SH-SY5Y (cell line): ENCODE results near the gene FOXP1.

ENCODE experiments used
- GATA2 ChIP-seq: IDR thresholded peaks from 2 replicates; pipeline ENCODE4 v1.6.1; 2011; ENCODE audit warnings: mild to moderate bottlenecking, low read depth, low read length
- GATA3 ChIP-seq: IDR thresholded peaks from 2 replicates; pipeline ENCODE4 v1.6.1; 2011; ENCODE audit warnings: low read depth, mild to moderate bottlenecking, low read length, moderate library complexity

FOXP1 gene

DNA sequence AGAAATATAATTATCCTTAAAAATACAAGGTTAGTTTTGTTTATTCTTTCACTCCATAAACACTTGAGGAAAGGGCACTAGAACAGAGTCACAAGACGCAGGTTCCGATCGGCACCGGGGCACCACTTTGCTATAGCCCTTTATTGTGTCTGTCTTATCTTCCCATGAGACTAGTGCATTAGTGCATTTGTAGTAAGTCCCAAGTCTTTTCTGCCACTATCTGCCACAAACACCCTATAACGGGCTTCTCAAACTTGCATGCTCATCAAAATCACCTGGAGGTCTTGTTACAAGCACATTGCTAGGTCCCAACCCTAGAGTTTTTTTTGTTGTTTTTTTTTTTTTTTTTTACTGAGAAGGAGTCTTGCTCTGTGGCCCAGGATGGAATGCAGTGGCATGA, 213.1 kb downstream of the FOXP1 start:
- TF ChIP-seq GATA3 (no peak), GATA2 (no peak)

DNA sequence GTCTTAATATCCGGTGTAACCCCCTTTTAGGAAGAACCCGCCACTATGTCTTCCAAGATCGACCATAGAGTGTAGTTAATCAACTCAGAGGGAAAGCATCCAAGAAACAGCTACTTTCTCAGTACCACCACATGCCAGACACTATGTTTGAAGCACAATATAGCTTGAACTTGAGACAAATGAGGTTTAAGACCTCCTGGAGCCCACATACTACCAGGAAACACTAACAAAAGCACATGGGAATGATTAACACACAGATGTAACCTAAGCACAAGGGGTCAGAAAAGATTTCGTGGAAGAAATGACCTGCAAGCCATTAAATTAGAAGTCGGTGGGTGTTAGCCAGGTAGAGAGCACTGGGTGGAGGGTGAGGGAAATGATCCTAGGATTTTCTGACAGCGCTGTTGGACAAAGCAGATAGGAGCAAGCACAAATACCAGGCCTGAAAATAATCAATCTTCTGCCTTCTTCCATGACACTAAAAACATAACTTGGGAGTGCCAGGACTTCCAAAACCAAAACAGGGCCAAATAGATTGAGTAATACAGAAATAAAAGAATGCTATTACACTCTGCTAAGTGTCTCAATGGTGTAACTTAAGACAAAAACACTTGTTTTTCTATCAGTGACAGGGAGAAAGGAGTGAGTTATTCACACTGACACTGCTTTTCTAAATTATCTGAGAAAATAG, 213.7 kb downstream of the FOXP1 start:
- TF ChIP-seq GATA3 (no peak), GATA2 (no peak)

- TF ChIP-seq GATA3 (no peak), GATA2 (no peak)
Measured at GRCh38 chr3:71366988-71367604, 216.4 kb downstream of the FOXP1 start.

- TF ChIP-seq GATA2 (no peak), GATA3 (no peak)
Measured at GRCh38 chr3:71361334-71361890, 222.1 kb downstream of the FOXP1 start.

DNA sequence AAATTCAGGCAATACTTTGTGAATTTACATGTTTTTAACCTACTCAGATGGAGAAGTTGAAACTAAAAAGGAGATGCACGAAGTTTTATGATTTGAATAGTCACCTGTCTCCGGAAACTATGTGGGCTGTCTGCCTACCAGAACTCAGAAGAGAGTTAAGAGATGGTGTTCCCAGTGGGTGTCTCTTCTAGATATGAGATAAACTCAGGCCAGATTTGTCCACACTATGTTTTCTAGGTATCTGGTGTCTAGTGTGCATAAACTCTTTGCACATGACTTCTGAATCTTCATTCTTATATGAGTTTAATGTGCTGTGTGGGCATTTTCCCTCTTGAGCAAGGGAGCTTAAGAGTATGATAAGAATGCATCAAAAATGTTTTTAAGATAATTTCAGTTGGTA, 222.8 kb downstream of the FOXP1 start:
- TF ChIP-seq GATA3 (no peak), GATA2 (no peak)

DNA sequence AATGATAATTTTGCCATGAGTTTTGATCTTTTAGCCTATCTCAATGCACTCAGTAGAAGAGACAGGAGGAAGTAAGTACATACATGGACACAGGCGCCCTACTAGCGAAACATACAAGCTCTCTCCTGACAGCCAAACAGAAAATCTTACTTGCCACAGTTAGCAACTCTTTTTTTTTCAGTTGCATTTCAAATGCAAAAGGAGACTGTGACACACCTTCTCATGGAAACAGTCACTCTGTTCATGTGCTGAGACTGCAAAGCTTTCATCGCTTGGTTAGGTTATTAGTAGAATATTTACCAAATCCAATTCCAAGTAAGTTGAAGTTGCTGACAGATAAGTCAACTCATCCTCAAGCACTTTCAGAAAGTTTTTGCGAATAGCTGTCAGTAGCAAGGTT, 223.3 kb downstream of the FOXP1 start:
- TF ChIP-seq GATA3 (no peak), GATA2 (no peak)

DNA sequence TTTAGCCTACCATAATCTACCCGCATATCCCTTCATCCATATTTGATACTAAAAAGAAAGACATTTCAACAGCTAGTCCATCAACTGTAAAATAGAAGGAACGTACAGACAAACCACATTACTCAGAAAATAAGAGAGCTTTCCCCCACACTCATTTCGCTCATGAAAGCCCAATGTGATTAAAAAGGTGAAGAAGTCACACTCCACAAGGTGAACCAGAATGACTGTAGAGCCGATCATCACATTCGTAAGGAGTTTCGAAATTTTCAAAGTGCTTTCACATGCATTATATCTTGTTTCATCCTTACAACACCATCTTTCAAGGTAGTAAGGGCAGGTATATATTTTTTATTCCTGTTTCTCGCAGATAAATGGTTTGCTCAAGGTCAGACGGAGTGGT, 225.3 kb downstream of the FOXP1 start:
- TF ChIP-seq GATA3 (no peak), GATA2 (no peak)

GRCh38 chr3:71356265-71356664, 227.3 kb downstream of the FOXP1 start:
- TF ChIP-seq GATA3 (no peak), GATA2 (no peak)

DNA sequence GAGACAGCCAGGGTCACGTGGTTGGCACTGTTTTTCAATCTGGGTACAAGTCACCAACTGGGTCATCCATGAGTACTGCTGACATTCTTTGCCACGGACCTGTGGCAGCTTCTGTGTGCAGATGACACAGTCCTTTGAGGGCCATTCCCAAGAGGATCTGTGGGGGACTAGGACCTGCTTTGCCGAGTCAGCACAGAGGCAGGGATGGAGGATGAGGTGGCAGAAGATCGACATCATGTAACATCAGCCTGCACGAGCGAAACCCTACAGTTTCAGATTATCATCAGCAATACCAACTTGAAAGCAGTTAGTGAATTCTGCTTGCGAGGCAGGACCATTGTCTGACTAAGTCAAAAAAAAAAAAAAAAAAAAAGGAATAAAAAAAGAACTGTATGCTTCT, 227.7 kb downstream of the FOXP1 start:
- TF ChIP-seq GATA3: no peak
- TF ChIP-seq GATA2: no peak

DNA sequence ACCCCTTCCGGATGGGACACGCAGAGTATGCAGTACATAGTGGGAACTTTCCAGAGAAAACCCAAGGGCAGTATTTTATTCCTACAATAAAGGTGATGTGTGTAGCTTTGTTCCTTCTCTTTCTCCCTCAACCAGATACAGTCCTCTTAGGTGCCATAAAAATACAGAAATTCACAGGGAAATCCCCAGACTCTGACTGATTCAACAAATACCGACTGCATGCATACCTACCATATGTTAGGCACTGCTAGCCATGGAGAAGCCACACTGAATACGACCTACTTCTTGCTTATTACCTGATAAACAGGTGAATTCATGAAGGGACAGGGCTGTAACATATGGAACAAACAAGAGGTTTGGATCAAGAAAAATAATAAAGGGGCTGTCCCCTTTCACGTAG, 228.5 kb downstream of the FOXP1 start:
- TF ChIP-seq GATA3 (no peak), GATA2 (no peak)

DNA sequence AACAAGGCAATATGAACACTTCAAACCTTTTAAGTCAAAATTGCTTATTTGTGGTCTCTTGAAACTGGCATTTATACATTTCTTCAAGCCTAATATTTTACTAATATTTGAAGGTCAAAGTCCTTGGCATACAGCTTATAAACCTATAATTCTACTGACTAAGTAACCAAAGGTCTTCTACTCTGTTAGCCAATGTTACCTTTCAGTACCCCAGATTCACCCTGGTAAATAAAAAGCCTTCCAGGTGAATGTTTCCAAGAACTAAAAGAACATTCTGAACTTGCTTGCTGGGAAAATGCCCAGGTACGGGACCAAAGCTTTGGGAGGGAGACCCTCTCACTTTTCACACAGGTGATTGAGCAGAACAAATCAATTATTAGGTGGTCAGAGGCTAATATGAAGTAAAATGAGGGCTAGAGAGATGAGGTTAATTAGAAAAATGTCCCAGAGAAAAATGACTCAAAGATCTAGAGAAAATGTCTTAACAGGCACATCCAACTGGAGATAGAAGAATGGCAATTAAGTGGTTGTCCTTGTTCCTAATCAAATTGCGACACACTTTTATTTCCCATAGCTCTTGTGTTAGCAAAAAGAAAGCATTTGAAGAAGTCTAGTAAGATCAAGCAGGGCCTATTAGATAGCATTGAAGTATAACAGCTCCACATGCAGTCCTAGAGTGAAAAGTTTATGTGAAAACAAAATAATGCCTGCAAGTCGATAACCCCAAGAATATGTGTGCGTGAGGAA, 232.0 kb downstream of the FOXP1 start:
- TF ChIP-seq GATA3: no peak
- no peak for TF ChIP-seq GATA2

DNA sequence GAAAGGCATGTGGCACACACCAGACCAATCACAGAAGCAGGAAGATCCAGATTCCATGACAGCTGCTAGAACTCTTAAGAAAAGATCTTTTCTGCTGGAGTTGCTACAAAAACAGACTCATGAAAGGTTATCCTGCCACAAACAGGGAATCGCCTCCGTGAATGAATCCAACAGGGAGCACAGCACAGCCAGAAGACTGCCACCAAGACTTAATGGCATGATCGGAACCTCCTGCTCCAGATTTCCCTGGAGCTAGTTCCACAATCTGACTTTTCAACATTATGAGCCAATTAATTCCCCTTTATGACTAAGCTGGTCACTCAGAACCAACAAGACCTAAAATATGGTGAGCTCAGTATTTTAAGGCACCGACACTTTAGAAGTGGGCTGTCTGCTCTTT, 232.5 kb downstream of the FOXP1 start:
- TF ChIP-seq GATA2 (no peak), GATA3 (no peak)

DNA sequence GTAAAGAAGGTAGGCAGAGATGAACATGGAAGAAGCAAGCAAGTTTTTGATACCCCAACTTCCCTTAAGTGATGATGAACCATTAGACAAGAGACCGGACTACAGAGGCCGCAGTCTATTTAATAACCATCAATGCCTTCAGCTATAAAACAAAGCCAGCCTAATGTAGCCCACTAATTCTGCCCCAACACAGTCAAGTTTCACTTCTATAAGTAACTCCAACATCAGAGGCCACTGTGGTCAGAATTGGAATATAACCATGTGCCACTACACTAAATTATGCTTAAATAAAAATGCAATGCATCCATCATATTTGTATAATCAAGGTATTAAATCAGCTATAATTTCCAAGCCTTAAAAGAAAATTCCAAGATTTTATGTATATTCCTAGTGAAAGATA, 234.7 kb downstream of the FOXP1 start:
- TF ChIP-seq GATA3 (no peak), GATA2 (no peak)

DNA sequence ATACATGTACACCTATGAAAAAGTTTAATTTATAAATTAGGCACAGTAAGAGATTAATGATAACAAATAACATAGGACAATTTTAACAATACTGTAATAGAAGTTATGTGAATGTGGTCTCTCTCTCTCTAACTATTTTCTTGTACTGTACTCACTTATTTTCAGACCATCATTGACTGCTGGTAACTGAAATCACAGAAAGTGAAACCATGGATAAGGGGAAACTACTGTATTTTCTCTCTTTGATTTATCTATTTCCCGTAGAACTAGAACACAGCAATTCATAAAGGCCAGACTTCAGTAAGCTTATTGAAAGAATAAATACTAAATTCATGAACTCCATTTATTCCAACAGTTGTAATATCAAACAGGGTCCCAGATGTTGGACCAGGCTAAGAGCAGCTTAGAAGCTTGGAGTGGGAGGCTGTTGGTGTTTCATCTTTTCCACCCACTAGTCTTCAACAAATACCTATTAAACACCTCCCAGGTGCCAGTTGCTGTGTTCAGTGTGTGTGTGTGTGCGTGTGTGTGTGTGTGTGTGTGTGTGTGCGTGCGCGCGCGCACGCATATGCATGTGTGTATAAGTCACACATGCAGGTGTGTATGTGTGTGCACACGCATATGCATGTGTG, 235.4 kb downstream of the FOXP1 start:
- no peak for TF ChIP-seq GATA3
- TF ChIP-seq GATA2: no peak

- TF ChIP-seq GATA2: no peak
- no peak for TF ChIP-seq GATA3
Measured at GRCh38 chr3:71346061-71346460, 237.5 kb downstream of the FOXP1 start.
